A673 (cell line): Measurements from ENCODE around the gene CLNK. TPM values are rescaled to one million over a fixed set of nuclear protein-coding genes. Genes with fewer than 3 reads are reported as not detected.

ENCODE experiments used
- BruUV-seq: library from RNA; stranded (reverse); fragments of 400-500 nt; replicated peaks from 2 replicates; lab custom pipeline; 2021; lab: Mats Ljungman, UMichigan
- CTCF ChIA-PET: fragments of 300-600 bp; sonication (Branson Sonifier 250); formaldehyde crosslinking; loops from one replicate; lab custom pipeline; 2022; ENCODE audit warnings: antibody characterized with exemption; lab: Charles Lee
- POLR2A ChIA-PET: fragments of 300-600 bp; sonication (Branson Sonifier 250); formaldehyde crosslinking; loops from one replicate; lab custom pipeline; 2022; ENCODE audit warnings: antibody characterized with exemption; ENCODE audit not compliant: low non-redundant PET; lab: Charles Lee
- DNase-seq: peaks from one replicate; pipeline ENCODE4 v3.0.0-alpha.2; 2015; ENCODE audit warnings: low spot score
- H3K27ac ChIP-seq: fragments of 200-600 bp; sonication (generic); 2 replicates; pipeline ENCODE4 v1.5.1; 2016; ENCODE audit warnings: mixed run types, low read depth, mild to moderate bottlenecking, mixed read lengths, antibody characterized with exemption, low read length; ENCODE audit not compliant: poor library complexity, severe bottlenecking
- H3K27me3 ChIP-seq: fragments of 200-600 bp; sonication (generic); replicated peaks from 2 replicates; pipeline ENCODE4 v1.6.1; 2017; ENCODE audit warnings: mixed run types, low read depth, mild to moderate bottlenecking, mixed read lengths, antibody characterized with exemption, low read length; ENCODE audit not compliant: insufficient read depth, poor library complexity
- H3K36me3 ChIP-seq: fragments of 200-600 bp; sonication (generic); 2 replicates; pipeline ENCODE4 v1.6.1; 2016; ENCODE audit warnings: mixed run types, mild to moderate bottlenecking, mixed read lengths, antibody characterized with exemption, low read length; ENCODE audit not compliant: insufficient read depth, poor library complexity, severe bottlenecking
- H3K4me1 ChIP-seq: fragments of 200-600 bp; sonication (generic); 2 replicates; pipeline ENCODE4 v1.6.1; 2017; ENCODE audit warnings: mixed run types, mild to moderate bottlenecking, mixed read lengths, antibody characterized with exemption, low read length; ENCODE audit not compliant: insufficient read depth, poor library complexity, severe bottlenecking
- H3K4me3 ChIP-seq: fragments of 200-600 bp; sonication (generic); 2 replicates; pipeline ENCODE4 v1.5.1; 2016; ENCODE audit warnings: low read depth, mixed run types, mild to moderate bottlenecking, mixed read lengths, low read length; ENCODE audit not compliant: poor library complexity, severe bottlenecking
- H3K9me3 ChIP-seq: fragments of 200-600 bp; sonication (generic); 2 replicates; pipeline ENCODE4 v1.6.1; 2016; ENCODE audit warnings: mixed run types, low read depth, mild to moderate bottlenecking, mixed read lengths, antibody characterized with exemption, low read length; ENCODE audit not compliant: poor library complexity, severe bottlenecking
- CTCF ChIP-seq: fragments of 300-800, 200-600 bp; sonication (generic); conservative IDR thresholded peaks from 2 replicates; pipeline ENCODE4 v1.5.1; 2017; ENCODE audit warnings: low read depth, mild to moderate bottlenecking, antibody characterized with exemption, low read length, moderate library complexity, mixed read lengths
- EZH2 ChIP-seq: fragments of 200-600 bp; sonication (generic); IDR thresholded peaks from 2 replicates; pipeline ENCODE4 v1.6.1; 2017; ENCODE audit warnings: borderline replicate concordance, low read depth, mild to moderate bottlenecking, mixed read lengths, antibody characterized with exemption, low read length; ENCODE audit not compliant: poor library complexity, severe bottlenecking
- intact Hi-C: fragments of 100-400 bp; cut with micrococcal nuclease; formaldehyde crosslinking; loops from one replicate; pipeline ENCODE4 v1.10.0; 2022; ENCODE audit not compliant: unreplicated experiment
- total RNA-seq: library from RNA; stranded (reverse); gene quantifications from 2 replicates; pipeline ENCODE4 v1.2.3, GENCODE V29; 2021

The CLNK gene
- total RNA-seq, 1 experiment from 2014 or later, result not detected

DNA sequence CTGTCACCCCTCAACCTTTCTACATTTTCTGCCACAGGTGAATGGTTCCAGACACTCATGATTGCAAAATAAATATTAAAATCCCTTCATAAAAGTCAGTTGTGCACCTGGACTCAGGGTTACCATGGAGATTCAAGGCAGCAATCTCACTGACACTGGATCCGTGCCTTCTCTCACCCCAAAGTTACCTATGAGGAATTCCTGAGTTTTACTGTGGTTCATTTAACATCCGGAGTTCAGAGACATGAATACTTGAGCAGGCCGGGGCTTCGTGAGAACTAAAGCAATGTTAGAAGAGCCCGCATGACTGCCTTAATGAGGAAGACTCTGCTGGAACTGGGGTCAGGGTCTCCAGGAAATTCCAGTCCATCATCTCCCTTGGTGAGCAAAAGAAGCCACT, 12.5 kb upstream of the CLNK start:
- H3K27me3 ChIP-seq, result no peaks in the 10 kb centered on the region
- H3K36me3 ChIP-seq, result no peaks in the 10 kb centered on the region
- no peak overlapping the region for H3K27ac ChIP-seq
- TF ChIP-seq CTCF, result no peak
- no peak for TF ChIP-seq EZH2
- H3K4me3 ChIP-seq, result no peak overlapping the region
- DNase-seq, result no peak
- H3K9me3 ChIP-seq, result peaks cover 13% of the 10 kb centered on the region
- POLR2A ChIA-PET, result no interaction called here
- BruUV-seq, result no TSS peak
- intact Hi-C loops, result no loop called here
- H3K4me1 ChIP-seq, result no peaks in the 10 kb centered on the region
- CTCF ChIA-PET, result no interaction called here

DNA sequence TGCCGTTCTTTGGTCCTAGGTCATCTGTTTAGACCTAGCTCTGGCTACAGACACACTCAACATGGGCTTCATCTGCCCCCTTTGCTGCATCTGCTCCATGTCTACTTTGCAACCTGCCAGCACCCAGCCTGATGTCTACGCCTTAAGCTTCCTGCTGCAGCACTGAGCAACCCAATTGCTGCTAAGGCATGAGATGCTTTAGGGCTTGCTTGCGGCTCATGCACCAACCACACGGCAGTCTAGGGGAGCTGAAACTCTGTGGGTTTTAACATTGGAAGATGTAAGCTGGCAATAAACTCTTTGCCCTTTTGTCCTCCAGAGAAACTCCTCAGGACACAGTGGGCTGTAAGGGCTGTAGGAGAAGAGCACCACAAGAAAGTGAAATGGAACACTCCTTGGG, 11.7 kb upstream of the CLNK start:
- no TSS peak for BruUV-seq
- ChIA-PET POLR2A (no interaction called here), CTCF (no interaction called here)
- Histone ChIP-seq H3K4me3 (no peak overlapping the region), H3K27me3 (no peaks in the 10 kb centered on the region), H3K4me1 (no peaks in the 10 kb centered on the region), H3K36me3 (no peaks in the 10 kb centered on the region), H3K27ac (no peak overlapping the region), H3K9me3 (peaks cover 13% of the 10 kb centered on the region)
- intact Hi-C loops, result no loop called here
- no peak for DNase-seq
- no peak for TF ChIP-seq EZH2
- no peak for TF ChIP-seq CTCF

- H3K36me3 ChIP-seq, result no peaks in the 10 kb centered on the region
- H3K27ac ChIP-seq, result no peak overlapping the region
- intact Hi-C loops, result no loop called here
- no TSS peak for BruUV-seq
- no peak overlapping the region for H3K4me3 ChIP-seq
- CTCF ChIA-PET, result no interaction called here
- no peaks in the 10 kb centered on the region for H3K4me1 ChIP-seq
- peaks cover 13% of the 10 kb centered on the region for H3K9me3 ChIP-seq
- no peaks in the 10 kb centered on the region for H3K27me3 ChIP-seq
- no peak for TF ChIP-seq CTCF
- POLR2A ChIA-PET, result no interaction called here
- no peak for DNase-seq
These were observed 10.3 kb upstream of the CLNK start for GRCh38 chr4:10694828-10695209.
